Measurements from ENCODE around the gene PRTFDC1.

Gene PRTFDC1

GRCh38 chr10:24952143-24952706, at the start of gene PRTFDC1:
PRTFDC1 (minus strand) TSS chr10:24952606; CDS start chr10:24952575, 31 bp downstream.
- Histone ChIP-seq H3K9me2 (replicated peaks; ENCODE audit: insufficient read depth, low read length) (no peaks in the 10 kb centered on the region), H2AFZ (ENCODE audit: low read depth, low read length, severe bottlenecking) (no peak within 1 kb of the TSS), H3K4me3 (ENCODE audit: insufficient read depth, low read length, poor library complexity, severe bottlenecking) (no peak within 1 kb of the TSS), H3K36me3 (ENCODE audit: low read length) (no peaks in the 10 kb centered on the region), H3K4me2 (ENCODE audit: low read depth, low read length, poor library complexity, severe bottlenecking) (no peak within 1 kb of the TSS), H3K79me2 (ENCODE audit: insufficient read depth, low read length) (no peaks in the 10 kb centered on the region), H3K9me3 (ENCODE audit: insufficient read depth, low read length) (no peaks in the 10 kb centered on the region), H3K27me3 (ENCODE audit: low read length) (no peaks in the 10 kb centered on the region), H3K27ac (ENCODE audit: low read depth, low read length) (no peak within 1 kb of the TSS), H4K20me1 (ENCODE audit: low read depth, low read length) (no peaks in the 10 kb centered on the region), H3K9ac (ENCODE audit: low read length) (no peak within 1 kb of the TSS), H3F3A (ENCODE audit: insufficient read depth) (no peaks in the 10 kb centered on the region)
- TF ChIP-seq EZH2phosphoT487 (conservative IDR thresholded peaks at IDR 0.05; ENCODE audit: low read length) (no peak), CTCF (IDR thresholded peaks at IDR 0.05; ENCODE audit: insufficient read depth, low read length, poor library complexity, severe bottlenecking) (no peak)

- TF ChIP-seq EZH2phosphoT487 (conservative IDR thresholded peaks at IDR 0.05; ENCODE audit: low read length) (no peak), CTCF (IDR thresholded peaks at IDR 0.05; ENCODE audit: insufficient read depth, low read length, poor library complexity, severe bottlenecking) (no peak)
Measured at GRCh38 chr10:24998044-24998443, 45.6 kb upstream of the PRTFDC1 start.

GRCh38 chr10:24995072-24995471, 42.7 kb upstream of the PRTFDC1 start:
- Histone ChIP-seq H2AFZ (ENCODE audit: low read depth, low read length, severe bottlenecking) (no peak overlapping the region), H3K36me3 (ENCODE audit: low read length) (no peaks in the 10 kb centered on the region), H3K4me3 (ENCODE audit: insufficient read depth, low read length, poor library complexity, severe bottlenecking) (no peak overlapping the region), H3F3A (ENCODE audit: insufficient read depth) (no peaks in the 10 kb centered on the region), H3K9me2 (replicated peaks; ENCODE audit: insufficient read depth, low read length) (no peaks in the 10 kb centered on the region), H3K4me2 (ENCODE audit: low read depth, low read length, poor library complexity, severe bottlenecking) (no peak overlapping the region), H3K27me3 (ENCODE audit: low read length) (no peaks in the 10 kb centered on the region), H3K79me2 (ENCODE audit: insufficient read depth, low read length) (no peaks in the 10 kb centered on the region), H4K20me1 (ENCODE audit: low read depth, low read length) (no peaks in the 10 kb centered on the region), H3K9ac (ENCODE audit: low read length) (no peak overlapping the region), H3K9me3 (ENCODE audit: insufficient read depth, low read length) (no peaks in the 10 kb centered on the region), H3K27ac (ENCODE audit: low read depth, low read length) (no peak overlapping the region)
- TF ChIP-seq EZH2phosphoT487 (conservative IDR thresholded peaks at IDR 0.05; ENCODE audit: low read length): no peak
- no peak for TF ChIP-seq CTCF (IDR thresholded peaks at IDR 0.05; ENCODE audit: insufficient read depth, low read length, poor library complexity, severe bottlenecking)

More at GRCh38 chr10:24998044-24998443, 45.6 kb upstream of the PRTFDC1 start:
- Histone ChIP-seq H4K20me1 (ENCODE audit: low read depth, low read length) (no peaks in the 10 kb centered on the region), H3K79me2 (ENCODE audit: insufficient read depth, low read length) (no peaks in the 10 kb centered on the region), H3K36me3 (ENCODE audit: low read length) (no peaks in the 10 kb centered on the region), H3K9me3 (ENCODE audit: insufficient read depth, low read length) (no peaks in the 10 kb centered on the region), H3K9ac (ENCODE audit: low read length) (no peak overlapping the region), H2AFZ (ENCODE audit: low read depth, low read length, severe bottlenecking) (no peak overlapping the region), H3K27me3 (ENCODE audit: low read length) (no peaks in the 10 kb centered on the region), H3K27ac (ENCODE audit: low read depth, low read length) (no peak overlapping the region), H3K4me3 (ENCODE audit: insufficient read depth, low read length, poor library complexity, severe bottlenecking) (no peak overlapping the region), H3F3A (ENCODE audit: insufficient read depth) (no peaks in the 10 kb centered on the region), H3K4me2 (ENCODE audit: low read depth, low read length, poor library complexity, severe bottlenecking) (no peak overlapping the region), H3K9me2 (replicated peaks; ENCODE audit: insufficient read depth, low read length) (no peaks in the 10 kb centered on the region)
